Thyroid gland (tissue), 4 donors: ENCODE results near the gene MDH1. TPM values are rescaled to one million over a fixed set of nuclear protein-coding genes. Genes with fewer than 3 reads are reported as not detected.
"Not testable (repeated sequence)": the region's sequence is repeated elsewhere in the genome, so short reads cannot be mapped to it uniquely, and the experiment has no call there.

Experiments
- DNase-seq, 2 donors: peaks; one replicate each; pipeline ENCODE4 v3.0.0-alpha.2; 2019
- H3K27ac ChIP-seq, 3 donors: fragments of 200-600 bp; sonication (generic); 1 replicate in 2 of 3; 2 replicates in 1 of 3; pipeline ENCODE4 v1.5.1; 2016 to 2019; ENCODE audit warnings: mild to moderate bottlenecking in 1 of 3, moderate library complexity in 1 of 3
- H3K27me3 ChIP-seq: fragments of 200-600 bp; sonication (generic); one replicate; pipeline ENCODE4 v1.5.1; 2019
- H3K36me3 ChIP-seq, 2 donors: fragments of 200-600 bp; sonication (generic); one replicate each; pipeline ENCODE4 v1.5.1; 2016 to 2019
- H3K4me1 ChIP-seq, 2 donors: fragments of 200-600 bp; sonication (generic); one replicate each; pipeline ENCODE4 v1.5.1; 2017 to 2019
- H3K4me3 ChIP-seq, 3 donors: fragments of 200-600 bp; sonication (generic); replicated peaks in 1 of 3; 1 replicate in 2 of 3; 2 replicates in 1 of 3; pipeline ENCODE4 v1.5.1; 2016; ENCODE audit warnings: mild to moderate bottlenecking in 1 of 3
- H3K9me3 ChIP-seq: fragments of 200-600 bp; sonication (generic); one replicate; pipeline ENCODE4 v1.5.1; 2017
- CTCF ChIP-seq, 6 experiments: fragments of 200-600 bp in 3 of 6; fragments of 450-650 bp in 3 of 6; sonication (generic) in 3 of 6; IDR thresholded peaks; one replicate each; pipeline ENCODE4 v1.5.1; 2016 to 2019; ENCODE audit warnings: antibody characterized with exemption in 6 of 6, mild to moderate bottlenecking in 2 of 6, inconsistent platforms in 1 of 6, moderate library complexity in 1 of 6
- POLR2A ChIP-seq, 2 donors: fragments of 450-650 bp; IDR thresholded peaks; one replicate each; pipeline ENCODE4 v1.6.1; 2017; ENCODE audit warnings: antibody characterized with exemption in 2 of 2, mild to moderate bottlenecking in 2 of 2, moderate library complexity in 1 of 2
- WGBS, 2 donors: methylation state at CpG; one replicate each; pipeline ENCODE4 v1.1.5; 2017; 5-methylcytosine and 5-hydroxymethylcytosine counted together
- intact Hi-C: fragments of 100-400 bp; cut with DNase I; formaldehyde crosslinking; loops from one replicate; pipeline ENCODE4 v1.15.1; 2023
- total RNA-seq, 4 donors: library from RNA; depleted of rRNA; stranded (reverse); fragments of >200 nt; gene quantifications; one replicate each; pipeline ENCODE4 v1.2.3, GENCODE V29; 2016

Gene MDH1
- total RNA-seq, 4 donors from 2014 or later = 119 to 178 (median 136) TPM

- H3K27ac ChIP-seq = no peak overlapping the region
- H3K9me3 ChIP-seq = no peaks in the 10 kb centered on the region
- no peaks in the 10 kb centered on the region for H3K4me1 ChIP-seq
- no peak for TF ChIP-seq POLR2A (IDR thresholded peaks at IDR 0.05)
- TF ChIP-seq CTCF (IDR thresholded peaks at IDR 0.05) = no peak
- intact Hi-C loops = no loop called here
- H3K27me3 ChIP-seq = no peaks in the 10 kb centered on the region
- no peak for DNase-seq
- H3K4me3 ChIP-seq = no peak overlapping the region
- no peaks in the 10 kb centered on the region for H3K36me3 ChIP-seq
Observed at GRCh38 chr2:63569740-63570139, 19.0 kb upstream of the MDH1 start.

- WGBS, 2 donors = 68 to 70% methylated on average over 2 of the region's 2 CpGs
- H3K4me1 ChIP-seq = no peaks in the 10 kb centered on the region
- no peak overlapping the region for H3K4me3 ChIP-seq
- H3K27ac ChIP-seq = no peak overlapping the region
- intact Hi-C loops = no loop called here
- H3K27me3 ChIP-seq = no peaks in the 10 kb centered on the region
- no peak for DNase-seq
- TF ChIP-seq POLR2A (IDR thresholded peaks at IDR 0.05) = no peak
- no peaks in the 10 kb centered on the region for H3K9me3 ChIP-seq
- H3K36me3 ChIP-seq = no peaks in the 10 kb centered on the region
Observed at GRCh38 chr2:63571291-63571690, 17.5 kb upstream of the MDH1 start.

- WGBS, 2 donors = 88 to 95% methylated on average over 2 of the region's 2 CpGs
- intact Hi-C loops = no loop called here
- no peak for DNase-seq
- Histone ChIP-seq H3K9me3 (no peaks in the 10 kb centered on the region), H3K36me3 (no peaks in the 10 kb centered on the region), H3K27me3 (no peaks in the 10 kb centered on the region), H3K4me3 (no peak overlapping the region), H3K4me1 (no peaks in the 10 kb centered on the region), H3K27ac (no peak overlapping the region)
- TF ChIP-seq POLR2A (IDR thresholded peaks at IDR 0.05) = no peak
- TF ChIP-seq CTCF (IDR thresholded peaks at IDR 0.05) = no peak
Observed at GRCh38 chr2:63572001-63572400, 16.8 kb upstream of the MDH1 start.

- not testable (repeated sequence) for H3K4me3 ChIP-seq
Observed at GRCh38 chr2:63573026-63573425, 15.7 kb upstream of the MDH1 start.

GRCh38 chr2:63573726-63574345 is 14.9 kb upstream of the MDH1 start:
- WGBS, 2 donors = 97 to 99% methylated on average over 13 of the region's 13 CpGs
- intact Hi-C loops, H3K9me3 ChIP-seq, H3K4me3 ChIP-seq, H3K27me3 ChIP-seq, H3K27ac ChIP-seq, H3K36me3 ChIP-seq, DNase-seq, H3K4me1 ChIP-seq: not testable (repeated sequence)

More at GRCh38 chr2:63573026-63573425, 15.7 kb upstream of the MDH1 start:
- H3K27me3 ChIP-seq, DNase-seq, H3K36me3 ChIP-seq, H3K4me1 ChIP-seq, H3K9me3 ChIP-seq, H3K27ac ChIP-seq, intact Hi-C loops: not testable (repeated sequence)
- WGBS, 2 donors = 95 to 98% methylated on average over 3 of the region's 3 CpGs

GRCh38 chr2:63576546-63576945 is 12.2 kb upstream of the MDH1 start:
- peaks cover 0 to 6% of the 10 kb centered on the region in 2 donors for H3K4me1 ChIP-seq
- H3K36me3 ChIP-seq = no peaks in the 10 kb centered on the region
- TF ChIP-seq CTCF (IDR thresholded peaks at IDR 0.05) (no peak), POLR2A (IDR thresholded peaks at IDR 0.05) (no peak)
- DNase-seq = no peak
- no peaks in the 10 kb centered on the region for H3K27me3 ChIP-seq
- no peaks in the 10 kb centered on the region for H3K9me3 ChIP-seq
- no peak overlapping the region for H3K4me3 ChIP-seq
- H3K27ac ChIP-seq = no peak overlapping the region
- intact Hi-C loops = no loop called here

- TF ChIP-seq CTCF (IDR thresholded peaks at IDR 0.05) = no peak
- no peak for TF ChIP-seq POLR2A (IDR thresholded peaks at IDR 0.05)
- no peak overlapping the region for H3K4me3 ChIP-seq
- no peak for DNase-seq
- intact Hi-C loops = no loop called here
- WGBS, 2 donors = 98 to 100% methylated on average over 3 of the region's 3 CpGs
- peaks cover 0 to 8% of the 10 kb centered on the region in 2 donors for H3K4me1 ChIP-seq
- H3K27me3 ChIP-seq = no peaks in the 10 kb centered on the region
- H3K27ac ChIP-seq = no peak overlapping the region
- H3K36me3 ChIP-seq = no peaks in the 10 kb centered on the region
- no peaks in the 10 kb centered on the region for H3K9me3 ChIP-seq
Observed at GRCh38 chr2:63578767-63579166, 10.0 kb upstream of the MDH1 start.
